Aortic smooth muscle cell (primary cell): ENCODE measurements around the gene THSD7B. TPM values are rescaled to one million over a fixed set of nuclear protein-coding genes. Genes with fewer than 3 reads are reported as not detected.

Experiments used
- total RNA-seq: library from RNA; depleted of rRNA; stranded (reverse); fragments of >200 nt; gene quantifications from 2 replicates; pipeline ENCODE4 v1.2.3, GENCODE V29; 2014

THSD7B gene, protein sequence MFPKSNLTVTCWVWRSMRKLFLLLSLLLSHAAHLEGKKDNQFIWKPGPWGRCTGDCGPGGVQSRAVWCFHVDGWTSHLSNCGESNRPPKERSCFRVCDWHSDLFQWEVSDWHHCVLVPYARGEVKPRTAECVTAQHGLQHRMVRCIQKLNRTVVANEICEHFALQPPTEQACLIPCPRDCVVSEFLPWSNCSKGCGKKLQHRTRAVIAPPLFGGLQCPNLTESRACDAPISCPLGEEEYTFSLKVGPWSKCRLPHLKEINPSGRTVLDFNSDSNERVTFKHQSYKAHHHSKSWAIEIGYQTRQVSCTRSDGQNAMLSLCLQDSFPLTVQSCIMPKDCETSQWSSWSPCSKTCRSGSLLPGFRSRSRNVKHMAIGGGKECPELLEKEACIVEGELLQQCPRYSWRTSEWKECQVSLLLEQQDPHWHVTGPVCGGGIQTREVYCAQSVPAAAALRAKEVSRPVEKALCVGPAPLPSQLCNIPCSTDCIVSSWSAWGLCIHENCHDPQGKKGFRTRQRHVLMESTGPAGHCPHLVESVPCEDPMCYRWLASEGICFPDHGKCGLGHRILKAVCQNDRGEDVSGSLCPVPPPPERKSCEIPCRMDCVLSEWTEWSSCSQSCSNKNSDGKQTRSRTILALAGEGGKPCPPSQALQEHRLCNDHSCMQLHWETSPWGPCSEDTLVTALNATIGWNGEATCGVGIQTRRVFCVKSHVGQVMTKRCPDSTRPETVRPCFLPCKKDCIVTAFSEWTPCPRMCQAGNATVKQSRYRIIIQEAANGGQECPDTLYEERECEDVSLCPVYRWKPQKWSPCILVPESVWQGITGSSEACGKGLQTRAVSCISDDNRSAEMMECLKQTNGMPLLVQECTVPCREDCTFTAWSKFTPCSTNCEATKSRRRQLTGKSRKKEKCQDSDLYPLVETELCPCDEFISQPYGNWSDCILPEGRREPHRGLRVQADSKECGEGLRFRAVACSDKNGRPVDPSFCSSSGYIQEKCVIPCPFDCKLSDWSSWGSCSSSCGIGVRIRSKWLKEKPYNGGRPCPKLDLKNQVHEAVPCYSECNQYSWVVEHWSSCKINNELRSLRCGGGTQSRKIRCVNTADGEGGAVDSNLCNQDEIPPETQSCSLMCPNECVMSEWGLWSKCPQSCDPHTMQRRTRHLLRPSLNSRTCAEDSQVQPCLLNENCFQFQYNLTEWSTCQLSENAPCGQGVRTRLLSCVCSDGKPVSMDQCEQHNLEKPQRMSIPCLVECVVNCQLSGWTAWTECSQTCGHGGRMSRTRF (N-terminal part only)
- total RNA-seq, result 0.40 and 0.81 TPM in 2 replicates

DNA sequence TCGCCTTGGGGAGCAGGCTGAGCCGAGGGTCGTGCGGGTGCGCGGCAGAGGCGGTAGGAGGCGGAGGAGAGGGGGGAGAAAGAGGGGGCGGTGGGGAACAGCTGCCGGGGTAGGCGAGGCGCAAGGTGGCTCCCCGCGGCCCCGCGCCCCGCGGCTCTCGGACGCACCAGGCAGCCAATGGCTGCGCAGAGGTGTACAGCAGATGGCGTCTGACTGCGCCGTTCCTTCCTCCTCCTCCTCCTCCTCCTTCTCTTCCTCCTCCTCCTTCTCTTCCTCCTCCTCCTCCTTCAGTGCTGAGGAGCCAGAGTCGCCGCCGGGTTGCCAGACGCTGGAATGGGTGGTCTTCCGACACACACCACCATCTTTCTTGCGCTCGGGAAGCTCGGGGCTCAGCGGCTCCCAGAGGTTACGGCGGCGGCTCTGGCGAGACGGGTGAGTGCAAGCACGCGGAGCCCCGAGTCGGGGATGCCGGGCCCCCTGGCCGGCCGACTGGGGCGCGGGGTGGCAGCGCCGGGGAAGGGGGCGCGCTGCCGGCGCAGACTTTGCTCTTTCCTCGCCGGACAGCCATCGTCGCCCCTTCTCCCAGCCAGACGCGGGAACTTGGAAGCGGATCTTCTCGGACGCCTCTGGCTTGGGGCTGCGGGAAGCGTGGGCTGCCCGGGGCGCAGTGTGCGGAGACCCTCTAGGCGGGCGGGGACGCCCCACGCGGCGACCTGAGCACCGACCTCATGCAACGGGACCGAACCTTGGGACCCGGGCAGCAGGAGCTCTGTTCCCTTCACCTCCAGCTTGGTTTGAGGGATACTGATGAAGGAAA, at the start of gene THSD7B:
Gene THSD7B (plus strand): TSS at position 290 of the 817 bp plus-strand sequence. CDS start 116,634 bp downstream, outside the sequence.

